SK-N-SH (cell line): ENCODE data around the gene AGMAT. TPM values are rescaled to one million over a fixed set of nuclear protein-coding genes. Genes with fewer than 3 reads are reported as not detected.

ENCODE experiments used
- CTCF ChIA-PET: fragments of 300-600, 350-600 bp; formaldehyde crosslinking; extraction: SDS; loops from one replicate; lab custom pipeline; 2021; lab: Yijun Ruan, JAX
- POLR2A ChIA-PET: fragments of 350-600 bp; sonication (Branson Sonifier 250); formaldehyde crosslinking; extraction: SDS; loops from one replicate; lab custom pipeline; 2020; ENCODE audit warnings: antibody characterized with exemption, inconsistent platforms; lab: Yijun Ruan, JAX
- DNase-seq: peaks from one replicate; pipeline ENCODE4 v3.0.0; 2012
- H2AFZ ChIP-seq: fragments of 200-600 bp; sonication (generic); 2 replicates; pipeline ENCODE4 v1.8.1; 2016; ENCODE audit warnings: antibody characterized with exemption, mild to moderate bottlenecking, low read depth
- H3F3A ChIP-seq: fragments of 200-600 bp; sonication (generic); replicated peaks from 2 replicates; pipeline ENCODE3; 2016; ENCODE audit warnings: antibody characterized with exemption, mild to moderate bottlenecking; ENCODE audit not compliant: insufficient read depth
- H3K27ac ChIP-seq, 2 experiments: fragments of 200-500 bp in 1 of 2; fragments of 200-600 bp in 1 of 2; sonication (Bioruptor generic) in 1 of 2; sonication (generic), shearing (Covaris generic) in 1 of 2; 2 replicates each; pipeline versions ENCODE4 v1.5.1 to v1.6.1; 2014 to 2016; ENCODE audit warnings: low read depth in 2 of 2, inconsistent platforms in 1 of 2, low read length in 1 of 2, mild to moderate bottlenecking in 1 of 2, mixed read lengths in 1 of 2
- H3K27me3 ChIP-seq: fragments of 200-600 bp; sonication (generic), shearing (Covaris generic); 2 replicates; pipeline ENCODE4 v1.6.1; 2016; ENCODE audit warnings: mixed run types; ENCODE audit not compliant: insufficient read depth
- H3K36me3 ChIP-seq, 2 experiments: fragments of 200-500 bp in 1 of 2; fragments of 200-600 bp in 1 of 2; sonication (Bioruptor generic) in 1 of 2; sonication (generic) in 1 of 2; replicated peaks in 1 of 2; 2 replicates each; pipeline versions ENCODE3 to v1.5.1; 2014 to 2016; ENCODE audit warnings: low read length in 1 of 2, mild to moderate bottlenecking in 1 of 2; ENCODE audit not compliant: insufficient read depth in 2 of 2, control insufficient read depth in 1 of 2
- H3K4me1 ChIP-seq, 2 experiments: fragments of 200-500 bp in 1 of 2; fragments of 200-600 bp in 1 of 2; sonication (Bioruptor generic) in 1 of 2; sonication (generic), shearing (Covaris generic) in 1 of 2; 2 replicates each; pipeline versions ENCODE4 v1.5.1 to v1.6.1; 2014 to 2016; ENCODE audit warnings: low read depth in 1 of 2, low read length in 1 of 2, mixed run types in 1 of 2; ENCODE audit not compliant: insufficient read depth in 2 of 2, control insufficient read depth in 1 of 2
- H3K4me2 ChIP-seq: fragments of 200-600 bp; sonication (generic), shearing (Covaris generic); 2 replicates; pipeline ENCODE4 v1.6.1; 2017; ENCODE audit warnings: mixed run types
- H3K4me3 ChIP-seq, 2 experiments: fragments of 200-500 bp in 1 of 2; fragments of 200-600 bp in 1 of 2; sonication (Bioruptor generic) in 1 of 2; sonication (generic), shearing (Covaris generic) in 1 of 2; 2 replicates each; pipeline versions ENCODE4 v1.5.1 to v1.8.1; 2014 to 2016; ENCODE audit warnings: low read depth in 2 of 2, inconsistent platforms in 1 of 2, low read length in 1 of 2, mild to moderate bottlenecking in 1 of 2, mixed read lengths in 1 of 2, moderate library complexity in 1 of 2
- H3K79me2 ChIP-seq: fragments of 200-600 bp; sonication (generic); 2 replicates; pipeline ENCODE4 v1.8.1; 2017; ENCODE audit warnings: mild to moderate bottlenecking; ENCODE audit not compliant: insufficient read depth
- H3K9ac ChIP-seq: fragments of 200-600 bp; sonication (generic); 2 replicates; pipeline ENCODE4 v1.6.1; 2017; ENCODE audit warnings: mixed run types
- H3K9me2 ChIP-seq: fragments of 200-600 bp; sonication (generic); 2 replicates; pipeline ENCODE4 v1.6.1; 2017; ENCODE audit warnings: mixed run types
- H3K9me3 ChIP-seq: fragments of 200-600 bp; sonication (generic); 2 replicates; pipeline ENCODE4 v1.6.1; 2017; ENCODE audit warnings: mixed run types, mild to moderate bottlenecking, moderate library complexity
- H4K20me1 ChIP-seq: fragments of 200-600 bp; sonication (generic); 2 replicates; pipeline ENCODE4 v1.6.1; 2017; ENCODE audit warnings: mild to moderate bottlenecking, mixed run types; ENCODE audit not compliant: insufficient read depth
- ELF1 ChIP-seq: IDR thresholded peaks from 2 replicates; pipeline ENCODE4 v1.4.0; 2012
- EP300 ChIP-seq, 2 experiments: IDR thresholded peaks; 2 replicates each; pipeline versions ENCODE4 v1.4.0 to v1.6.1; 2012; ENCODE audit warnings: borderline replicate concordance in 1 of 2, low read depth in 1 of 2, low read length in 1 of 2
- EZH2phosphoT487 ChIP-seq: fragments of 200-600 bp; sonication (generic); IDR thresholded peaks from 2 replicates; pipeline ENCODE4 v1.6.1; 2017; ENCODE audit warnings: low read depth, mixed run types, mild to moderate bottlenecking, antibody characterized with exemption, moderate library complexity, borderline replicate concordance
- FOXJ3 ChIP-seq: sonication (generic); formaldehyde crosslinking; IDR thresholded peaks from 2 replicates; pipeline ENCODE4 v1.5.1; 2020; ENCODE audit warnings: mild to moderate bottlenecking, missing genetic modification reagents
- GABPA ChIP-seq: IDR thresholded peaks from 2 replicates; pipeline ENCODE4 v1.4.0; 2012; ENCODE audit warnings: low read depth, mild to moderate bottlenecking
- GATA2 ChIP-seq: sonication (generic); formaldehyde crosslinking; IDR thresholded peaks from 2 replicates; pipeline ENCODE4 v1.5.0; 2020; ENCODE audit warnings: mild to moderate bottlenecking, missing genetic modification reagents
- IRF3 ChIP-seq: fragments of 150-350 bp; IDR thresholded peaks from 2 replicates; pipeline ENCODE4 v1.6.1; 2016; ENCODE audit warnings: mild to moderate bottlenecking, low read depth, low read length
- MEF2A ChIP-seq: IDR thresholded peaks from 2 replicates; pipeline ENCODE4 v1.4.0; 2012; ENCODE audit warnings: low read depth, borderline replicate concordance
- MXI1 ChIP-seq: IDR thresholded peaks from 2 replicates; pipeline ENCODE4 v1.6.1; 2012; ENCODE audit warnings: mild to moderate bottlenecking, low read depth, low read length, improper control_type of control experiment
- NFIC ChIP-seq: IDR thresholded peaks from 2 replicates; pipeline ENCODE4 v1.4.0; 2012; ENCODE audit warnings: borderline replicate concordance
- NRF1 ChIP-seq: IDR thresholded peaks from 2 replicates; pipeline ENCODE4 v1.6.1; 2012; ENCODE audit warnings: low read depth, mild to moderate bottlenecking, low read length
- POLR2AphosphoS5 ChIP-seq: IDR thresholded peaks from 2 replicates; pipeline ENCODE4 v1.6.1; 2012; ENCODE audit warnings: low read depth, low read length
- RAD21 ChIP-seq: IDR thresholded peaks from 2 replicates; pipeline ENCODE4 v1.6.1; 2012; ENCODE audit warnings: mild to moderate bottlenecking, low read length
- RCOR1 ChIP-seq: fragments of 150-350 bp; IDR thresholded peaks from 2 replicates; pipeline ENCODE4 v1.6.1; 2017; ENCODE audit warnings: antibody characterized with exemption, low read length
- REST ChIP-seq: IDR thresholded peaks from 2 replicates; pipeline ENCODE4 v1.6.1; 2012; ENCODE audit warnings: mild to moderate bottlenecking, low read depth, low read length, moderate library complexity
- RXRA ChIP-seq: IDR thresholded peaks from 2 replicates; pipeline ENCODE4 v1.4.0; 2012; ENCODE audit warnings: low read depth, mild to moderate bottlenecking, borderline replicate concordance
- SIN3A ChIP-seq: IDR thresholded peaks from 2 replicates; pipeline ENCODE4 v1.6.1; 2012; ENCODE audit warnings: low read depth, mild to moderate bottlenecking, low read length, moderate library complexity, borderline replicate concordance
- SMC3 ChIP-seq: IDR thresholded peaks from 2 replicates; pipeline ENCODE4 v1.6.1; 2012; ENCODE audit warnings: low read depth, low read length, improper control_type of control experiment
- TEAD4 ChIP-seq: IDR thresholded peaks from 2 replicates; pipeline ENCODE4 v1.4.0; 2012; ENCODE audit warnings: mild to moderate bottlenecking, borderline replicate concordance; ENCODE audit not compliant: insufficient read depth
- ZBTB33 ChIP-seq: IDR thresholded peaks from 2 replicates; pipeline ENCODE4 v1.4.0; 2012; ENCODE audit warnings: low read depth, borderline replicate concordance
- WGBS: methylation state at CpG from one replicate; pipeline ENCODE4 v1.1.6; 2017; ENCODE audit warnings: low lambda C conversion rate; 5-methylcytosine and 5-hydroxymethylcytosine counted together
- polyA plus RNA-seq, 3 experiments: library from polyadenylated mRNA; depleted of rRNA; stranded (reverse); fragments of >200 nt; gene quantifications; 2 replicates each; pipeline ENCODE4 v1.2.3, GENCODE V29; 2012
- TF ChIP-seq, protein P1 (sequence below): fragments of 150-350 bp; IDR thresholded peaks from 2 replicates; pipeline ENCODE4 v1.6.1; 2017; ENCODE audit warnings: antibody characterized with exemption, low read length, low read depth, borderline replicate concordance
- TF ChIP-seq, protein P2 (sequence below): IDR thresholded peaks from 2 replicates; pipeline ENCODE4 v1.4.0; 2012; ENCODE audit warnings: low read depth

Gene AGMAT
- polyA plus RNA-seq, 1 of the 3 experiments (the other 2 are of a cell fraction): 0.66 TPM

GRCh38 chr1:15610167-15610566 is 25.3 kb upstream of the AGMAT start:
- no peaks in the 10 kb centered on the region for H4K20me1 ChIP-seq
- no peak overlapping the region for H2AFZ ChIP-seq
- DNase-seq: no peak
- TF ChIP-seq POLR2AphosphoS5 (no peak), NRF1 (no peak), GABPA (no peak), MXI1 (no peak)
- H3K4me3 ChIP-seq: no peak overlapping the region
- WGBS: 58% methylated on average over 4 of the region's 4 CpGs
- H3K9me3 ChIP-seq: no peaks in the 10 kb centered on the region
- H3F3A ChIP-seq: no peaks in the 10 kb centered on the region
- H3K36me3 ChIP-seq: no peaks in the 10 kb centered on the region
- POLR2A ChIA-PET: no interaction called here
- CTCF ChIA-PET: no interaction called here
- H3K4me1 ChIP-seq: no peaks in the 10 kb centered on the region
- no peak overlapping the region for H3K9ac ChIP-seq
- H3K27ac ChIP-seq: no peak overlapping the region
- no peaks in the 10 kb centered on the region for H3K79me2 ChIP-seq
- H3K27me3 ChIP-seq: no peaks in the 10 kb centered on the region
- no peak overlapping the region for H3K4me2 ChIP-seq
- no peaks in the 10 kb centered on the region for H3K9me2 ChIP-seq

DNA sequence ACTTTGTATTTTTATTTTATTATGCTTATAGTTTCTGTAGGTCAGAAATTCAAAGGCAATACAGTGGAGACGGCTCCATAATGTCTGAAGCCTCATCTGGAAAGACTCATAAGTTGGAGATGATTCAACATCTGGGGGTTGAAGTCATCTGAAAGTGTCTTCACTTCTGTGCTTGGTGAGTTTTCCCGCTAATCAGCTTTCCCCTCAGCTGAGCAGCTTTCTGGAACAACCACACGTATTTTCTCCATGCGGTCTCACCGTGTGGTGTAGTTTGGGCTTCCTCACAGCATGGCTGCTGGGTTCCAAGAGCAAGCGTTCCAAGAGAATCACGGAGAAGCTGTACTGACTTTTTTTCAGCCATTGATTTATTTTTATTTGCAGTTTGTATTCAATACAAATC is 24.8 kb upstream of the AGMAT start:
- no peaks in the 10 kb centered on the region for H4K20me1 ChIP-seq
- no peak overlapping the region for H3K27ac ChIP-seq
- no peaks in the 10 kb centered on the region for H3K9me2 ChIP-seq
- H3K27me3 ChIP-seq: no peaks in the 10 kb centered on the region
- no peak overlapping the region for H3K4me2 ChIP-seq
- 97% methylated on average over 7 of the region's 7 CpGs for WGBS
- no peak overlapping the region for H2AFZ ChIP-seq
- no peaks in the 10 kb centered on the region for H3K79me2 ChIP-seq
- CTCF ChIA-PET: no interaction called here
- H3K9me3 ChIP-seq: no peaks in the 10 kb centered on the region
- H3K9ac ChIP-seq: no peak overlapping the region
- no peak for DNase-seq
- H3K36me3 ChIP-seq: no peaks in the 10 kb centered on the region
- TF ChIP-seq RXRA (no peak), RAD21 (no peak), FOXJ3 (CRISPR knock-in tag) (no peak), IRF3 (no peak), MXI1 (no peak), NFIC (no peak), RCOR1 (no peak), POLR2AphosphoS5 (no peak), SIN3A (no peak), TEAD4 (no peak), EP300 (IDR thresholded peaks at IDR 0.05; ENCODE audit: borderline replicate concordance in 1 of 2, low read depth in 1 of 2, low read length in 1 of 2) (no peak), ELF1 (no peak), EZH2phosphoT487 (no peak), MEF2A (no peak), GATA2 (CRISPR knock-in tag) (no peak), ZBTB33 (no peak), SMC3 (no peak), REST (no peak)
- TF ChIP-seq, protein P1, sequence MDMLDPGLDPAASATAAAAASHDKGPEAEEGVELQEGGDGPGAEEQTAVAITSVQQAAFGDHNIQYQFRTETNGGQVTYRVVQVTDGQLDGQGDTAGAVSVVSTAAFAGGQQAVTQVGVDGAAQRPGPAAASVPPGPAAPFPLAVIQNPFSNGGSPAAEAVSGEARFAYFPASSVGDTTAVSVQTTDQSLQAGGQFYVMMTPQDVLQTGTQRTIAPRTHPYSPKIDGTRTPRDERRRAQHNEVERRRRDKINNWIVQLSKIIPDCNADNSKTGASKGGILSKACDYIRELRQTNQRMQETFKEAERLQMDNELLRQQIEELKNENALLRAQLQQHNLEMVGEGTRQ: no peak
- TF ChIP-seq, protein P2, sequence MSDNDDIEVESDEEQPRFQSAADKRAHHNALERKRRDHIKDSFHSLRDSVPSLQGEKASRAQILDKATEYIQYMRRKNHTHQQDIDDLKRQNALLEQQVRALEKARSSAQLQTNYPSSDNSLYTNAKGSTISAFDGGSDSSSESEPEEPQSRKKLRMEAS: no peak
- H3F3A ChIP-seq: no peaks in the 10 kb centered on the region
- no peak overlapping the region for H3K4me3 ChIP-seq
- H3K4me1 ChIP-seq: no peaks in the 10 kb centered on the region
- POLR2A ChIA-PET: no interaction called here
